A549 (cell line): Measurements from ENCODE around the gene SOWAHC.

Experiments used
- CHD2 ChIP-seq: fragments of 150-350 bp; IDR thresholded peaks from 2 replicates; pipeline ENCODE4 v1.6.1; 2014; ENCODE audit warnings: low read length; ENCODE audit not compliant: partially characterized antibody
- CTCF ChIP-seq: fragments of >200 bp; sonication (Bioruptor Twin); formaldehyde crosslinking; IDR thresholded peaks from 3 replicates; pipeline ENCODE4 v1.5.1; 2016
- EP300 ChIP-seq, 2 experiments: fragments of >200 bp; sonication (Bioruptor Twin); formaldehyde crosslinking; IDR thresholded peaks; 2 replicates in 1 of 2; 3 replicates in 1 of 2; pipeline ENCODE4 v1.6.1; 2016 to 2017
- KDM1A ChIP-seq: fragments of 200-600 bp; sonication (generic); IDR thresholded peaks from 2 replicates; pipeline ENCODE4 v1.6.1; 2016; ENCODE audit warnings: low read depth, mild to moderate bottlenecking
- NR3C1 ChIP-seq: fragments of >200 bp; sonication (Bioruptor Twin); formaldehyde crosslinking; IDR thresholded peaks from 3 replicates; pipeline ENCODE4 v1.6.1; 2017
- POLR2A ChIP-seq: IDR thresholded peaks from 2 replicates; pipeline ENCODE4 v1.6.1; 2012; ENCODE audit warnings: mild to moderate bottlenecking, low read length
- RAD21 ChIP-seq, 2 experiments: fragments of >200 bp in 1 of 2; sonication (Bioruptor Twin) in 1 of 2; formaldehyde crosslinking in 1 of 2; IDR thresholded peaks in 1 of 2; conservative IDR thresholded peaks in 1 of 2; 2 replicates in 1 of 2; 3 replicates in 1 of 2; pipeline ENCODE4 v1.6.1; 2012 to 2018; ENCODE audit warnings: inconsistent platforms in 1 of 2
- RCOR1 ChIP-seq: fragments of 150-350 bp; IDR thresholded peaks from 2 replicates; pipeline ENCODE4 v1.6.1; 2014; ENCODE audit warnings: antibody characterized with exemption, low read length, low read depth
- RFX5 ChIP-seq: fragments of 450-650 bp; IDR thresholded peaks from 2 replicates; pipeline ENCODE4 v1.7.1; 2014; ENCODE audit warnings: antibody characterized with exemption, mild to moderate bottlenecking, moderate library complexity
- USF2 ChIP-seq: fragments of 450-650 bp; IDR thresholded peaks from 2 replicates; pipeline ENCODE4 v1.6.1; 2014; ENCODE audit warnings: antibody characterized with exemption
- TF ChIP-seq, protein P1 (sequence below): fragments of 200-600 bp; sonication (generic); IDR thresholded peaks from 2 replicates; pipeline ENCODE4 v1.6.1; 2016; ENCODE audit warnings: antibody characterized with exemption, mild to moderate bottlenecking, moderate library complexity
- TF ChIP-seq, protein P2 (sequence below): IDR thresholded peaks from 2 replicates; pipeline ENCODE4 v1.6.1; 2012

GRCh38 chr2:109631741-109632140 lies 17.6 kb downstream of the SOWAHC start:
- TF ChIP-seq CTCF: no peak
- no peak for TF ChIP-seq POLR2A
- no peak for TF ChIP-seq USF2
- TF ChIP-seq RAD21 (conservative IDR thresholded peaks at IDR 0.05 in 1 of 2, IDR thresholded peaks at IDR 0.05 in 1 of 2): no peak
- no peak for TF ChIP-seq RCOR1
- no peak for TF ChIP-seq NR3C1
- TF ChIP-seq CHD2: no peak
- no peak for TF ChIP-seq RFX5
- TF ChIP-seq KDM1A: no peak
- TF ChIP-seq EP300 (IDR thresholded peaks at IDR 0.05): no peak
- TF ChIP-seq, protein P1, sequence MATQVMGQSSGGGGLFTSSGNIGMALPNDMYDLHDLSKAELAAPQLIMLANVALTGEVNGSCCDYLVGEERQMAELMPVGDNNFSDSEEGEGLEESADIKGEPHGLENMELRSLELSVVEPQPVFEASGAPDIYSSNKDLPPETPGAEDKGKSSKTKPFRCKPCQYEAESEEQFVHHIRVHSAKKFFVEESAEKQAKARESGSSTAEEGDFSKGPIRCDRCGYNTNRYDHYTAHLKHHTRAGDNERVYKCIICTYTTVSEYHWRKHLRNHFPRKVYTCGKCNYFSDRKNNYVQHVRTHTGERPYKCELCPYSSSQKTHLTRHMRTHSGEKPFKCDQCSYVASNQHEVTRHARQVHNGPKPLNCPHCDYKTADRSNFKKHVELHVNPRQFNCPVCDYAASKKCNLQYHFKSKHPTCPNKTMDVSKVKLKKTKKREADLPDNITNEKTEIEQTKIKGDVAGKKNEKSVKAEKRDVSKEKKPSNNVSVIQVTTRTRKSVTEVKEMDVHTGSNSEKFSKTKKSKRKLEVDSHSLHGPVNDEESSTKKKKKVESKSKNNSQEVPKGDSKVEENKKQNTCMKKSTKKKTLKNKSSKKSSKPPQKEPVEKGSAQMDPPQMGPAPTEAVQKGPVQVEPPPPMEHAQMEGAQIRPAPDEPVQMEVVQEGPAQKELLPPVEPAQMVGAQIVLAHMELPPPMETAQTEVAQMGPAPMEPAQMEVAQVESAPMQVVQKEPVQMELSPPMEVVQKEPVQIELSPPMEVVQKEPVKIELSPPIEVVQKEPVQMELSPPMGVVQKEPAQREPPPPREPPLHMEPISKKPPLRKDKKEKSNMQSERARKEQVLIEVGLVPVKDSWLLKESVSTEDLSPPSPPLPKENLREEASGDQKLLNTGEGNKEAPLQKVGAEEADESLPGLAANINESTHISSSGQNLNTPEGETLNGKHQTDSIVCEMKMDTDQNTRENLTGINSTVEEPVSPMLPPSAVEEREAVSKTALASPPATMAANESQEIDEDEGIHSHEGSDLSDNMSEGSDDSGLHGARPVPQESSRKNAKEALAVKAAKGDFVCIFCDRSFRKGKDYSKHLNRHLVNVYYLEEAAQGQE: no peak
- TF ChIP-seq, protein P2, sequence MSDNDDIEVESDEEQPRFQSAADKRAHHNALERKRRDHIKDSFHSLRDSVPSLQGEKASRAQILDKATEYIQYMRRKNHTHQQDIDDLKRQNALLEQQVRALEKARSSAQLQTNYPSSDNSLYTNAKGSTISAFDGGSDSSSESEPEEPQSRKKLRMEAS: no peak
